ENCODE data around the gene DMWD.
"Not testable (repeated sequence)": the region's sequence is repeated elsewhere in the genome, so short reads cannot be mapped to it uniquely, and the experiment has no call there.

Gene DMWD

GRCh38 chr19:45762870-45763631, 29.6 kb downstream of the DMWD start:
- no peaks in the 10 kb centered on the region for H3K36me3 Mint-ChIP-seq
- H3K4me3 Mint-ChIP-seq = no peak overlapping the region
- peaks cover 57% of the 10 kb centered on the region for H3K27me3 Mint-ChIP-seq
- no peak overlapping the region for H3K27ac Mint-ChIP-seq
- no peaks in the 10 kb centered on the region for H3K9me3 Mint-ChIP-seq
- H3K4me1 Mint-ChIP-seq = peaks cover 10% of the 10 kb centered on the region
- no peak for ATAC-seq

- ATAC-seq = no peak
- H3K27me3 Mint-ChIP-seq = peaks cover 51% of the 10 kb centered on the region
- no peaks in the 10 kb centered on the region for H3K4me1 Mint-ChIP-seq
- H3K27ac Mint-ChIP-seq = no peak overlapping the region
- H3K4me3 Mint-ChIP-seq = no peak overlapping the region
- no peaks in the 10 kb centered on the region for H3K36me3 Mint-ChIP-seq
- no peaks in the 10 kb centered on the region for H3K9me3 Mint-ChIP-seq
Observed at GRCh38 chr19:45761714-45762113, 30.9 kb downstream of the DMWD start.

GRCh38 chr19:45758921-45759320, 33.7 kb downstream of the DMWD start:
- Mint-ChIP-seq H3K4me1 (no peaks in the 10 kb centered on the region), H3K36me3 (no peaks in the 10 kb centered on the region), H3K4me3 (no peak overlapping the region), H3K27me3 (peaks cover 34% of the 10 kb centered on the region), H3K9me3 (no peaks in the 10 kb centered on the region), H3K27ac (no peak overlapping the region)
- ATAC-seq = no peak

GRCh38 chr19:45757695-45758094, 35.0 kb downstream of the DMWD start:
- no peaks in the 10 kb centered on the region for H3K4me1 Mint-ChIP-seq

GRCh38 chr19:45754323-45754722, 38.3 kb downstream of the DMWD start:
- no peak for ATAC-seq
- Mint-ChIP-seq H3K4me1 (no peaks in the 10 kb centered on the region), H3K4me3 (no peak overlapping the region), H3K9me3 (no peaks in the 10 kb centered on the region), H3K27ac (no peak overlapping the region), H3K27me3 (peaks cover 22% of the 10 kb centered on the region), H3K36me3 (no peaks in the 10 kb centered on the region)

More at GRCh38 chr19:45757695-45758094, 35.0 kb downstream of the DMWD start:
- H3K4me3 Mint-ChIP-seq = no peak overlapping the region
- no peaks in the 10 kb centered on the region for H3K36me3 Mint-ChIP-seq
- ATAC-seq = no peak
- H3K27me3 Mint-ChIP-seq = peaks cover 34% of the 10 kb centered on the region
- no peaks in the 10 kb centered on the region for H3K9me3 Mint-ChIP-seq
- no peak overlapping the region for H3K27ac Mint-ChIP-seq

GRCh38 chr19:45753548-45753947, 39.1 kb downstream of the DMWD start:
- no peak for ATAC-seq

GRCh38 chr19:45752639-45753038, 40.0 kb downstream of the DMWD start:
- Mint-ChIP-seq H3K27me3 (peaks cover 11% of the 10 kb centered on the region), H3K4me3 (no peak overlapping the region), H3K9me3 (no peaks in the 10 kb centered on the region), H3K36me3 (no peaks in the 10 kb centered on the region), H3K27ac (no peak overlapping the region), H3K4me1 (no peaks in the 10 kb centered on the region)
- no peak for ATAC-seq

More at GRCh38 chr19:45753548-45753947, 39.1 kb downstream of the DMWD start:
- H3K4me1 Mint-ChIP-seq = no peaks in the 10 kb centered on the region
- peaks cover 15% of the 10 kb centered on the region for H3K27me3 Mint-ChIP-seq
- no peak overlapping the region for H3K27ac Mint-ChIP-seq
- no peaks in the 10 kb centered on the region for H3K9me3 Mint-ChIP-seq
- H3K4me3 Mint-ChIP-seq = no peak overlapping the region
- H3K36me3 Mint-ChIP-seq = no peaks in the 10 kb centered on the region

- not testable (repeated sequence) for H3K36me3 Mint-ChIP-seq, ATAC-seq, H3K4me1 Mint-ChIP-seq, H3K4me3 Mint-ChIP-seq, H3K27ac Mint-ChIP-seq, H3K9me3 Mint-ChIP-seq
- H3K27me3 Mint-ChIP-seq = peaks cover 12% of the 10 kb centered on the region
Observed at GRCh38 chr19:45751483-45751882, 41.2 kb downstream of the DMWD start.

GRCh38 chr19:45747513-45747912, 45.1 kb downstream of the DMWD start:
- Mint-ChIP-seq H3K27ac (no peak overlapping the region), H3K4me1 (no peaks in the 10 kb centered on the region), H3K27me3 (peaks cover 13% of the 10 kb centered on the region), H3K9me3 (no peaks in the 10 kb centered on the region), H3K4me3 (no peak overlapping the region), H3K36me3 (no peaks in the 10 kb centered on the region)
- no peak for ATAC-seq

- Mint-ChIP-seq H3K4me3 (no peak overlapping the region), H3K4me1 (no peaks in the 10 kb centered on the region), H3K27me3 (peaks cover 17% of the 10 kb centered on the region), H3K27ac (no peak overlapping the region), H3K9me3 (no peaks in the 10 kb centered on the region), H3K36me3 (no peaks in the 10 kb centered on the region)
- ATAC-seq = no peak
Observed at GRCh38 chr19:45746866-45747265, 45.8 kb downstream of the DMWD start.

GRCh38 chr19:45745606-45746005, 47.0 kb downstream of the DMWD start:
- Mint-ChIP-seq H3K4me1 (no peaks in the 10 kb centered on the region), H3K4me3 (no peak overlapping the region), H3K36me3 (no peaks in the 10 kb centered on the region), H3K27me3 (peaks cover 17% of the 10 kb centered on the region), H3K27ac (no peak overlapping the region), H3K9me3 (no peaks in the 10 kb centered on the region)
- no peak for ATAC-seq

- no peaks in the 10 kb centered on the region for H3K36me3 Mint-ChIP-seq
- no peaks in the 10 kb centered on the region for H3K4me1 Mint-ChIP-seq
- H3K27me3 Mint-ChIP-seq = peaks cover 17% of the 10 kb centered on the region
- no peaks in the 10 kb centered on the region for H3K9me3 Mint-ChIP-seq
- no peak overlapping the region for H3K4me3 Mint-ChIP-seq
- no peak for ATAC-seq
- no peak overlapping the region for H3K27ac Mint-ChIP-seq
Observed at GRCh38 chr19:45742969-45743368, 49.7 kb downstream of the DMWD start.

GRCh38 chr19:45739498-45740439, 52.9 kb downstream of the DMWD start:
- Mint-ChIP-seq H3K9me3 (no peaks in the 10 kb centered on the region), H3K4me1 (no peaks in the 10 kb centered on the region), H3K27ac (no peak overlapping the region), H3K36me3 (no peaks in the 10 kb centered on the region), H3K4me3 (no peak overlapping the region), H3K27me3 (peaks cover 9% of the 10 kb centered on the region)
- no peak for ATAC-seq

- H3K4me1 Mint-ChIP-seq = peaks cover 25% of the 10 kb centered on the region
- H3K36me3 Mint-ChIP-seq = peaks cover under 1% of the 10 kb centered on the region
- no peaks in the 10 kb centered on the region for H3K27me3 Mint-ChIP-seq
- no peak within 1 kb of the TSS for H3K4me3 Mint-ChIP-seq
- no peak for ATAC-seq
- no peak within 1 kb of the TSS for H3K27ac Mint-ChIP-seq
- no peaks in the 10 kb centered on the region for H3K9me3 Mint-ChIP-seq
Observed at GRCh38 chr19:45733160-45733810, 59.4 kb downstream of the DMWD start, which contains the start of gene MEIOSIN. Gene MEIOSIN (plus strand): TSS chr19:45733439. CDS start chr19:45735377, 1,938 bp downstream.

Measured in stimulated activated memory B cell treated with anti-CD40 and anti-IgM and Interleukin-4, amounts not matched to agents 10 μg/mL and 1 μg/mL and 100 μg/mL, for 72 hours (primary cell).